Testis (tissue), 3 donors: ENCODE results near the gene NEUROD2. TPM values are rescaled to one million over a fixed set of nuclear protein-coding genes. Genes with fewer than 3 reads are reported as not detected.
A peak's percentile ranks its signal among the peaks of the same experiment; 100 is the strongest.

ENCODE experiments used
- DNase-seq: peaks from one replicate; pipeline ENCODE4 v3.0.0-alpha.2; 2019
- H3K27ac ChIP-seq, 2 donors: fragments of 200-600 bp; sonication (generic); one replicate each; pipeline ENCODE4 v1.5.1; 2019
- H3K27me3 ChIP-seq: fragments of 200-600 bp; sonication (generic); one replicate; pipeline ENCODE4 v1.5.1; 2019
- H3K36me3 ChIP-seq: fragments of 200-600 bp; sonication (generic); one replicate; pipeline ENCODE4 v1.5.1; 2017; ENCODE audit warnings: low read depth; ENCODE audit errors: missing control alignments
- H3K4me1 ChIP-seq: fragments of 200-600 bp; sonication (generic); one replicate; pipeline ENCODE4 v1.5.1; 2019
- H3K4me3 ChIP-seq, 2 donors: fragments of 200-600 bp; sonication (generic); one replicate each; pipeline ENCODE4 v1.5.1; 2017 to 2019
- H3K9me3 ChIP-seq: fragments of 200-600 bp; sonication (generic); one replicate; pipeline ENCODE4 v1.5.1; 2017
- CTCF ChIP-seq, 3 experiments: fragments of 450-650 bp in 2 of 3; fragments of 200-600 bp in 1 of 3; sonication (generic) in 1 of 3; IDR thresholded peaks; one replicate each; pipeline ENCODE4 v1.5.1; 2016 to 2019; ENCODE audit warnings: antibody characterized with exemption in 3 of 3, mild to moderate bottlenecking in 2 of 3, moderate library complexity in 1 of 3
- POLR2A ChIP-seq: fragments of 450-650 bp; IDR thresholded peaks from one replicate; pipeline ENCODE4 v1.6.1; 2017; ENCODE audit warnings: antibody characterized with exemption, mild to moderate bottlenecking, moderate library complexity
- WGBS, 2 donors: methylation state at CpG; one replicate each; pipeline ENCODE4 v1.1.5; 2018; 5-methylcytosine and 5-hydroxymethylcytosine counted together
- intact Hi-C: fragments of 100-400 bp; cut with DNase I; formaldehyde crosslinking; loops from one replicate; pipeline ENCODE4 v1.15.1; 2023; ENCODE audit warnings: low total_unique reads
- polyA plus RNA-seq: library from polyadenylated mRNA; stranded (reverse); fragments of 350-450 nt; fragmentation: Illumina TruSeq; extraction: RNeasy Lipid Tissue Mini Kit (QIAGEN cat#74804); gene quantifications from one replicate; pipeline ENCODE4 v1.2.3, GENCODE V29; 2014; ENCODE audit warnings: low read depth, low replicate concordance; ENCODE audit not compliant: insufficient read depth
- total RNA-seq, 2 donors: library from RNA; depleted of rRNA; stranded (reverse); fragments of >200 nt; gene quantifications; one replicate each; pipeline ENCODE4 v1.2.3, GENCODE V29; 2016

Gene NEUROD2
- total and polyA plus RNA-seq, 3 donors from 2014 or later: 0.19 TPM; not detected in 2

- intact Hi-C loops: no loop called here
- peaks cover 20% of the 10 kb centered on the region for H3K4me1 ChIP-seq
These were observed 14.8 kb upstream of the NEUROD2 start for GRCh38 chr17:39622380-39623006.

GRCh38 chr17:39621523-39622379 lies 14.0 kb upstream of the NEUROD2 start:
- DNase-seq: peak; percentile 94
- Histone ChIP-seq H3K27ac (no peak overlapping the region), H3K4me1 (peaks cover 14% of the 10 kb centered on the region), H3K9me3 (no peaks in the 10 kb centered on the region), H3K27me3 (no peaks in the 10 kb centered on the region), H3K4me3 (peak overlapping the region in 1 of 2 donors; percentile 12), H3K36me3 (no peaks in the 10 kb centered on the region)
- peak; percentile 98 to 100 (median 100) for TF ChIP-seq CTCF (IDR thresholded peaks at IDR 0.05)
- no peak for TF ChIP-seq POLR2A
- intact Hi-C loops: no loop called here
- 10 to 11% methylated on average over 23 to 26 of the region's 26 CpGs for WGBS, 2 donors

More at GRCh38 chr17:39622380-39623006, 14.8 kb upstream of the NEUROD2 start:
- no peak overlapping the region for H3K27ac ChIP-seq
- no peaks in the 10 kb centered on the region for H3K9me3 ChIP-seq
- no peaks in the 10 kb centered on the region for H3K36me3 ChIP-seq
- 43 to 58% methylated on average over 16 of the region's 16 CpGs for WGBS, 2 donors
- TF ChIP-seq CTCF (IDR thresholded peaks at IDR 0.05) (no peak), POLR2A (no peak)
- H3K4me3 ChIP-seq: peak overlapping the region in 1 of 2 donors; percentile 12
- no peak for DNase-seq
- no peaks in the 10 kb centered on the region for H3K27me3 ChIP-seq

GRCh38 chr17:39619786-39620101 lies 12.0 kb upstream of the NEUROD2 start:
- Histone ChIP-seq H3K27ac (no peak overlapping the region), H3K9me3 (no peaks in the 10 kb centered on the region), H3K36me3 (no peaks in the 10 kb centered on the region), H3K4me1 (peaks cover 6% of the 10 kb centered on the region), H3K27me3 (no peaks in the 10 kb centered on the region), H3K4me3 (no peak overlapping the region)
- TF ChIP-seq POLR2A: no peak
- no peak for TF ChIP-seq CTCF (IDR thresholded peaks at IDR 0.05)
- intact Hi-C loops: no loop called here
- no peak for DNase-seq
- WGBS, 2 donors: 25 to 71% methylated on average over 1 of the region's 1 CpG

GRCh38 chr17:39618956-39619785 lies 11.5 kb upstream of the NEUROD2 start:
- Histone ChIP-seq H3K4me3 (no peak overlapping the region), H3K36me3 (no peaks in the 10 kb centered on the region), H3K27ac (no peak overlapping the region), H3K9me3 (no peaks in the 10 kb centered on the region), H3K27me3 (no peaks in the 10 kb centered on the region), H3K4me1 (peaks cover 6% of the 10 kb centered on the region)
- 42 to 47% methylated on average over 12 to 13 of the region's 13 CpGs for WGBS, 2 donors
- intact Hi-C loops: no loop called here
- no peak for TF ChIP-seq CTCF (IDR thresholded peaks at IDR 0.05)
- TF ChIP-seq POLR2A: no peak
- DNase-seq: no peak
